ENCODE measurements around the gene HGFAC. TPM values are rescaled to one million over a fixed set of nuclear protein-coding genes. Genes with fewer than 3 reads are reported as not detected.

The HGFAC gene
- total RNA-seq, 4 donors from 2014 or later: not detected

DNA sequence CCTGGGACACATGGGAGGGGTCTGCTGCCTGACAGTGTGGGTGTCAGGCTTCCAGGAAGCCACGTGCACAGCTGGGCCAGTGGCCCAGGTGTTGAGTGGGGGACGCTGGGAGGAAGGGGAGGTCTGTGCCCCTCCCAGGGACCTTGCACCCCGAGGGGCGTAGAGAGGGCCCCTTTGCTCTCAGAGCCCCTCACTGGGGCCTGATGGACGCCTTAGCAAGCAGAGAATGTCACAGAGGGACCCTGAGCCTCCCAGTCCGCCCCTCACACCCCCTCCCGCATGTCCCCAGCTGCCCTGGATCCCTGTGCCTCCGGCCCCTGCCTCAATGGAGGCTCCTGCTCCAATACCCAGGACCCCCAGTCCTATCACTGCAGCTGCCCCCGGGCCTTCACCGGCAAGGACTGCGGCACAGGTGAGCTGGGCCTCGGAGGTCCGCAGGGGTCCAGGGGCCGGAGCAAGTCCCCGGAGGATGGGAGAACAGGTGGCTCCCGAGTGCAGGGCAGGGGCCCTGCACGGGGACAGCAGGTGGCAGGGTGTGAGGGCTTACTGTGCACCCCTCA lies 2.1 kb downstream of the HGFAC start:
- no peak for TF ChIP-seq EP300 (IDR thresholded peaks at IDR 0.05)
- no peak for TF ChIP-seq POLR2AphosphoS5 (IDR thresholded peaks at IDR 0.05)
- Histone ChIP-seq H3K36me3 (no peaks in the 10 kb centered on the region), H3K9me3 (no peaks in the 10 kb centered on the region), H3K27ac (no peak overlapping the region), H3K4me3 (no peak overlapping the region), H3K27me3 (peaks cover 7% of the 10 kb centered on the region), H3K4me1 (peaks cover 20% of the 10 kb centered on the region)
- WGBS: 38% methylated on average over 7 of the region's 17 CpGs
- no peak for DNase-seq (ENCODE audit: low spot score in 2 of 2)

DNA sequence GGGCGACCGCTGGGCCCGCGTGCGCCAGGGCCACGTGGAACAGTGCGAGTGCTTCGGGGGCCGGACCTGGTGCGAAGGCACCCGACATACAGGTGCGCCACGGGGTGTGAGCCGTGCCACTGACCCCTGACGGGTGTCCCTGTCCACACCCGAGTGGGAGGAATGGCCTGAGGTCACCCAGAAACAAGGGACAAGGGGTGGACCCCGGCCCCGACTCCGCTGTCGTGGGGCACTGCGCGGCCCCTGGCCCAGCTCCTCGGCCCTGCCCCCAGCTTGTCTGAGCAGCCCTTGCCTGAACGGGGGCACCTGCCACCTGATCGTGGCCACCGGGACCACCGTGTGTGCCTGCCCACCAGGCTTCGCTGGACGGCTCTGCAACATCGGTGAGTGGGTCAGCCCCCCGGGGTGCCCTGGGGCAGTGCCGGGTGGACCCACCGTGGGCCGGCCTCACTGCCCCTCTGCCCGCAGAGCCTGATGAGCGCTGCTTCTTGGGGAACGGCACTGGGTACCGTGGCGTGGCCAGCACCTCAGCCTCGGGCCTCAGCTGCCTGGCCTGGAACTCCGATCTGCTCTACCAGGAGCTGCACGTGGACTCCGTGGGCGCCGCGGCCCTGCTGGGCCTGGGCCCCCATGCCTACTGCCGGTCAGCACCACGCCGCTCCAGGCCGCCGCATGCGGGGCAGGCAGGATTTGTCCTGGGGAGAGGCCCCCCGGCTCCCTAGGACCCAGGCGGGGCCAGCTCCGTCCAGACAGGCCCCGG lies 2.8 kb downstream of the HGFAC start:
- no peak for TF ChIP-seq EP300 (IDR thresholded peaks at IDR 0.05)
- TF ChIP-seq POLR2AphosphoS5 (IDR thresholded peaks at IDR 0.05): no peak
- TF ChIP-seq, protein P1, sequence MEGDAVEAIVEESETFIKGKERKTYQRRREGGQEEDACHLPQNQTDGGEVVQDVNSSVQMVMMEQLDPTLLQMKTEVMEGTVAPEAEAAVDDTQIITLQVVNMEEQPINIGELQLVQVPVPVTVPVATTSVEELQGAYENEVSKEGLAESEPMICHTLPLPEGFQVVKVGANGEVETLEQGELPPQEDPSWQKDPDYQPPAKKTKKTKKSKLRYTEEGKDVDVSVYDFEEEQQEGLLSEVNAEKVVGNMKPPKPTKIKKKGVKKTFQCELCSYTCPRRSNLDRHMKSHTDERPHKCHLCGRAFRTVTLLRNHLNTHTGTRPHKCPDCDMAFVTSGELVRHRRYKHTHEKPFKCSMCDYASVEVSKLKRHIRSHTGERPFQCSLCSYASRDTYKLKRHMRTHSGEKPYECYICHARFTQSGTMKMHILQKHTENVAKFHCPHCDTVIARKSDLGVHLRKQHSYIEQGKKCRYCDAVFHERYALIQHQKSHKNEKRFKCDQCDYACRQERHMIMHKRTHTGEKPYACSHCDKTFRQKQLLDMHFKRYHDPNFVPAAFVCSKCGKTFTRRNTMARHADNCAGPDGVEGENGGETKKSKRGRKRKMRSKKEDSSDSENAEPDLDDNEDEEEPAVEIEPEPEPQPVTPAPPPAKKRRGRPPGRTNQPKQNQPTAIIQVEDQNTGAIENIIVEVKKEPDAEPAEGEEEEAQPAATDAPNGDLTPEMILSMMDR (IDR thresholded peaks at IDR 0.05): no peak
- no peak for TF ChIP-seq POLR2A (IDR thresholded peaks at IDR 0.05)
- H3K9me3 ChIP-seq: no peaks in the 10 kb centered on the region
- peaks cover 7% of the 10 kb centered on the region for H3K27me3 ChIP-seq
- no peak overlapping the region for H3K27ac ChIP-seq
- H3K36me3 ChIP-seq: no peaks in the 10 kb centered on the region
- no peak overlapping the region for H3K4me3 ChIP-seq
- H3K4me1 ChIP-seq: peaks cover 19% of the 10 kb centered on the region
- DNase-seq (ENCODE audit: low spot score in 2 of 2): no peak
- WGBS: 60% methylated on average over 1 of the region's 56 CpGs

DNA sequence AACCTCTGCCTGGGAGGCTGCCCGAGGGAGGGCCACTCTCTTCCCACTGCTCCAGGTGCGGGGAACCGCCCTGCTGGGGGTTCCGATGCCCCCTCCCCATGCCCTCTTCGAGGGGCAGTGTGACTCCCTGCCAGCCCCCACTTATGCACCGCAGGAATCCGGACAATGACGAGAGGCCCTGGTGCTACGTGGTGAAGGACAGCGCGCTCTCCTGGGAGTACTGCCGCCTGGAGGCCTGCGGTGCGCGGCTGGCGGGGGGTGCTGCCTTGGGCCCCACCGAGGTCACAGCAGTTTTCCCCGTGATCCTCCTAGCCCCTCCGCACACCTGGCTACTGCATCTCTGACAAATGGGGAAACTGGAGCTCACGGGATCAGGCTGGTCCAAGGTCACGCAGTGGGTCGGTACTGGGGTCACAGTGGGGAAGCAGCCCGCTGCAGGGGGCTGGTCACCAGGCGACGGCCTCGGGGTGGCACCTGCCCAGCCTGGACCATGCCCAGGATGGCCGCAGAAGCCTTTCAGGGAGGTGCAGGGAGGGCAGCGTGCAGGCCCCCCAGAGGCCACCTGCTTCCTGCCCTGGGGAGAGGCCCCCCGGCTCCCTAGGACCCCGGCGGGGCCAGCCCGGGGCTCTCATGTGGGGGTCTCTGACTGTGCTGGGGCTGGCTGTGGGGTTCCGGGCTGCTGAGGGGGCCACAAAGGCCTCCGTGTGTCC lies 3.5 kb downstream of the HGFAC start:
- peaks cover 7% of the 10 kb centered on the region for H3K27me3 ChIP-seq
- DNase-seq (ENCODE audit: low spot score in 2 of 2): no peak
- no peak overlapping the region for H3K4me3 ChIP-seq
- H3K36me3 ChIP-seq: no peaks in the 10 kb centered on the region
- WGBS: 91% methylated on average over 9 of the region's 34 CpGs
- H3K27ac ChIP-seq: no peak overlapping the region
- H3K9me3 ChIP-seq: no peaks in the 10 kb centered on the region
- TF ChIP-seq EP300 (IDR thresholded peaks at IDR 0.05) (no peak), POLR2A (IDR thresholded peaks at IDR 0.05) (no peak), POLR2AphosphoS5 (IDR thresholded peaks at IDR 0.05) (no peak)
- TF ChIP-seq, protein P1 (IDR thresholded peaks at IDR 0.05): no peak
- peaks cover 13% of the 10 kb centered on the region for H3K4me1 ChIP-seq

DNA sequence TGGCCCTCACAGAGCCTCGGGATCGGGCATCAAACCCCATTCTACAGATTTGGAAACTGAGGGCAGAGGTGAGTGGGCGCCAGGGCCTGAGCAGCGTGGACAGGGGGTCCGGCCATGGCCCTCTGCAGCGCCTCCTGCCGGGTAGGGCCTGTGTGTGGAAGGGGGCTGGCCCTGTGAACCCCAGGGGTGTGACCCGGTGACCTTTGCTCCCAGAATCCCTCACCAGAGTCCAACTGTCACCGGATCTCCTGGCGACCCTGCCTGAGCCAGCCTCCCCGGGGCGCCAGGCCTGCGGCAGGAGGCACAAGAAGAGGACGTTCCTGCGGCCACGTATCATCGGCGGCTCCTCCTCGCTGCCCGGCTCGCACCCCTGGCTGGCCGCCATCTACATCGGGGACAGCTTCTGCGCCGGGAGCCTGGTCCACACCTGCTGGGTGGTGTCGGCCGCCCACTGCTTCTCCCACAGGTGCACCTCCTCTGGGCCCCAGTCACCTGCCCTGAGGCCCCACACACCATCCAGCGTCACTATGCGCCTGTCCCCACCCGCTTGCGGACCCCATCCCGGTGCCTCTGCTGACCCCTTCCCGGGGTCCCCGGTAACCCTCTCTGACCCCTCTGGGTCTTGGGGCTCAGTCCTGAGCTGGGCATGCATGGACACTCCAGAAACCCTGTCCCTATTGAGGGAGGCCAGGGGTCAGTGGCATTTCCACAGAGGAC lies 4.2 kb downstream of the HGFAC start:
- TF ChIP-seq POLR2AphosphoS5 (IDR thresholded peaks at IDR 0.05) (no peak), POLR2A (IDR thresholded peaks at IDR 0.05) (no peak), EP300 (IDR thresholded peaks at IDR 0.05) (no peak)
- TF ChIP-seq, protein P1 (IDR thresholded peaks at IDR 0.05): no peak
- Histone ChIP-seq H3K27ac (no peak overlapping the region), H3K36me3 (no peaks in the 10 kb centered on the region), H3K4me3 (no peak overlapping the region), H3K4me1 (peaks cover 8% of the 10 kb centered on the region), H3K9me3 (no peaks in the 10 kb centered on the region), H3K27me3 (peaks cover 7% of the 10 kb centered on the region)
- 94% methylated on average over 34 of the region's 34 CpGs for WGBS
- DNase-seq (ENCODE audit: low spot score in 2 of 2): no peak

DNA sequence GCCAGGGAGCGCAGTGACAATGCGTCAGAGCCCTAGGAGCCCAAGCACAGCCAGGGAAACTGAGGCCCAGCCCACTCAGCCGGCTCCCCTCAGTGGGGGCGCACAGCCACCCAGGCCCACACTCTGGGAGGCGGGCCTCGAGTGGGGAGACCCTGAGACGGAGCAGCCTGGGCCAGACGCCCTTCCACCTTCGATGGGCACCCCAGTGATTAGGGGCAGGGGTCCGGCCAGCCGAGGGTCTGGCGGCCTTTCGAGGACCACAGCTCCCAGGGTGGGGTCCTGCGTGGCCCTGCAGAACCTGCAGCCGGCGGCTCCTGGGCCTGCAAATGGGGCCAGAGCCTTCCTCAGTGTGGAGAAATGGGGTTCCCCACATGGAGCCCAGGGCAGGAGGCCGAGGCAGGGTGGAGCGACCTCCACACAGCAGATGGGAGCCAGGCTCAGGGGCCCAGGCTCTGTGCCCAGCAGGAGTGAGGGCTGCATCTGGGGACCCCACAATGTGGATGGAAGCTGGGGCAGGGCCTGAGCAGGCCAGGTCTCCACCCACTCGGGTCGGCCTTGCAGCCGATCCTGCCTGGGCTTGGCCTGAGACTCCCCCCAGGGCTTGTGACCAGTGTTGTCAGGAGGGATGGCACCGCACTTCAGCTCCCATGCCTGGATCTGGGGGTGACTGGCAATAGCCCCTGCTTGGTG lies 5.0 kb downstream of the HGFAC start:
- no peak for DNase-seq (ENCODE audit: low spot score in 2 of 2)
- H3K27ac ChIP-seq: no peak overlapping the region
- 85% methylated on average over 8 of the region's 22 CpGs for WGBS
- H3K27me3 ChIP-seq: peaks cover 7% of the 10 kb centered on the region
- no peaks in the 10 kb centered on the region for H3K36me3 ChIP-seq
- H3K4me1 ChIP-seq: peaks cover 13% of the 10 kb centered on the region
- no peaks in the 10 kb centered on the region for H3K9me3 ChIP-seq
- no peak overlapping the region for H3K4me3 ChIP-seq
- TF ChIP-seq, protein P1 (IDR thresholded peaks at IDR 0.05): no peak
- no peak for TF ChIP-seq POLR2AphosphoS5 (IDR thresholded peaks at IDR 0.05)
- no peak for TF ChIP-seq EP300 (IDR thresholded peaks at IDR 0.05)
- TF ChIP-seq POLR2A (IDR thresholded peaks at IDR 0.05): no peak

All from suprapubic skin (tissue), 4 donors.